Adrenal gland (tissue), 12 donors: ENCODE measurements around the gene IPCEF1. TPM values are rescaled to one million over a fixed set of nuclear protein-coding genes. Genes with fewer than 3 reads are reported as not detected.

Experiments used
- DNase-seq, 7 donors: peaks; one replicate each; pipeline ENCODE4 v3.0.0-alpha.2; 2019 to 2020
- H3K27ac ChIP-seq, 5 donors: fragments of 200-600 bp; sonication (generic) in 4 of 5; 1 replicate in 3 of 5; 2 replicates in 2 of 5; pipeline versions ENCODE4 v1.5.1 to v1.8.0; 2016 to 2020; ENCODE audit warnings: mild to moderate bottlenecking in 1 of 5
- H3K27me3 ChIP-seq: fragments of 200-600 bp; 2 replicates; pipeline ENCODE4 v1.8.0; 2021
- H3K36me3 ChIP-seq, 2 donors: fragments of 200-600 bp; replicated peaks in 1 of 2; 1 replicate in 1 of 2; 2 replicates in 1 of 2; pipeline versions ENCODE4 v1.5.1 to v1.8.0; 2018 to 2022
- H3K4me1 ChIP-seq, 2 donors: fragments of 200-600 bp; replicated peaks in 1 of 2; 1 replicate in 1 of 2; 2 replicates in 1 of 2; pipeline versions ENCODE4 v1.5.1 to v1.8.0; 2018 to 2021
- H3K4me3 ChIP-seq, 4 donors: fragments of 200-600 bp; sonication (generic) in 3 of 4; one replicate each; pipeline ENCODE4 v1.5.1; 2016 to 2018
- H3K9me3 ChIP-seq, 3 donors: fragments of 200-600 bp; sonication (generic) in 1 of 3; replicated peaks in 1 of 3; 1 replicate in 2 of 3; 2 replicates in 1 of 3; pipeline versions ENCODE4 v1.5.1 to v1.8.0; 2016 to 2021
- CTCF ChIP-seq, 6 experiments: fragments of 450-650 bp in 4 of 6; fragments of 200-600 bp in 2 of 6; sonication (generic) in 1 of 6; IDR thresholded peaks; 1 replicate in 5 of 6; 2 replicates in 1 of 6; pipeline versions ENCODE4 v1.5.1 to v1.8.0; 2016 to 2021; ENCODE audit warnings: antibody characterized with exemption in 6 of 6, mild to moderate bottlenecking in 2 of 6, moderate library complexity in 1 of 6
- POLR2A ChIP-seq, 2 donors: fragments of 450-650 bp; IDR thresholded peaks; one replicate each; pipeline ENCODE4 v1.6.1; 2017; ENCODE audit warnings: antibody characterized with exemption in 2 of 2, mild to moderate bottlenecking in 2 of 2, moderate library complexity in 1 of 2
- WGBS, 4 donors: extraction: QIAGEN DNeasy Blood & Tissue Kit in 2 of 4; methylation state at CpG; one replicate each; pipeline versions ENCODE4 v1.1.5 to v1.1.7; 2013 to 2017; 5-methylcytosine and 5-hydroxymethylcytosine counted together
- intact Hi-C, 2 donors: fragments of 100-400 bp; cut with DNase I; formaldehyde crosslinking; loops; one replicate each; pipeline versions ENCODE4 v1.14.1 to v1.15.0; 2022 to 2023
- polyA plus RNA-seq, 3 donors: library from polyadenylated mRNA; stranded (reverse); fragments of 200-250 nt in 2 of 3; fragments of 350-450 nt in 1 of 3; fragmentation: Illumina TruSeq in 1 of 3; extraction: RNeasy Lipid Tissue Mini Kit (QIAGEN cat#74804) in 1 of 3; gene quantifications; one replicate each; pipeline ENCODE4 v1.2.3, GENCODE V29; 2013 to 2014
- total RNA-seq, 9 donors: library from RNA; depleted of rRNA in 4 of 9; stranded (reverse); fragments of >200 nt in 4 of 9; fragments of 120-200 nt in 1 of 9; fragmentation: NEBNext Ultra II Directional in 1 of 9; extraction: Animal tissue kit (Norgen Biotek cat#: 25700) in 1 of 9; gene quantifications; one replicate each; pipeline versions ENCODE4 v1.1.0 to v1.2.4, GENCODE V29; 2013 to 2023
- donor health status: healthy with polysubstance abuse.
- donor health status: Bipolar disorder and iron deficiency.
- donor health status: DM: yes; HTN: yes; CAD: no.
- donor health status: DM: no; HTN: no; CAD: no.
- donor health status: DM: no; HTN: no; CAD: no.
- donor health status: DM: yes; HTN: yes; CAD: no.

Gene IPCEF1
- total and polyA plus RNA-seq, 12 donors = 0.07 to 1.2 (median 0.72) TPM; not detected in 1

- Histone ChIP-seq H3K4me3 (peak overlapping the region in 1 of 4 donors; percentile 12), H3K9me3 (no peaks in the 10 kb centered on the region), H3K27ac (peak overlapping the region in 2 of 5 donors; percentile 5 to 57), H3K27me3 (no peaks in the 10 kb centered on the region), H3K4me1 (peaks cover 17 to 25% of the 10 kb centered on the region in 2 donors), H3K36me3 (no peaks in the 10 kb centered on the region)
- TF ChIP-seq POLR2A (IDR thresholded peaks at IDR 0.05) = no peak
- TF ChIP-seq CTCF (IDR thresholded peaks at IDR 0.05) = no peak
- 41 to 55% (median 50%) methylated on average over 3 of the region's 3 CpGs for WGBS, 4 donors
- intact Hi-C loops = no loop called here
- DNase-seq = no peak
Observed at GRCh38 chr6:154298297-154298696, 58.3 kb downstream of the IPCEF1 start.

DNA sequence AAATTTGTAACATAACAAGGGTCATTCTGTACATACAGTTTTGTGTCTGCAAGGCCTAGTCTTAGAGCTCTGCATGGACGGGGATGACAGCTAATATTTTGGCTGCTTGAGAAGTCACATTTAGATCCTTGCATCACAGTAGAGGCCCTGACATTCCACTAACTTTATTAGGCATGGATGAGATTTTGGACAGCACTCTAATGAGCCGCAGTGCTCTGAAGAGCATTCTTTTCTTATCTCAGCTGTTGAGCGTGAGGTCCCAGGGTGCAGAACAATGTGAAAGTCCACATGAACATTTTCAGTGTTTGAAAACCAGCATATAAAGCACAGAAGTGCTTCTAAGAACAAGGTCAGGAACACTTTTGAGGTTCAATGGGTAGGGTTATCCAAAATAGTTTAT, 58.9 kb downstream of the IPCEF1 start:
- no peak for TF ChIP-seq POLR2A (IDR thresholded peaks at IDR 0.05)
- TF ChIP-seq CTCF (IDR thresholded peaks at IDR 0.05) = no peak
- Histone ChIP-seq H3K9me3 (no peaks in the 10 kb centered on the region), H3K4me1 (peaks cover 16 to 29% of the 10 kb centered on the region in 2 donors), H3K36me3 (no peaks in the 10 kb centered on the region), H3K27me3 (no peaks in the 10 kb centered on the region), H3K27ac (peak overlapping the region in 2 of 5 donors; percentile 5 to 56), H3K4me3 (peak overlapping the region in 1 of 4 donors; percentile 12)
- intact Hi-C loops = no loop called here
- DNase-seq = peak in 1 of 7 donors; percentile 13
- WGBS, 4 donors = 33 to 40% (median 39%) methylated on average over 3 of the region's 3 CpGs

- WGBS, 4 donors = 85 to 96% (median 89%) methylated on average over 4 of the region's 4 CpGs
- intact Hi-C loops = no loop called here
- DNase-seq = no peak
- no peak for TF ChIP-seq CTCF (IDR thresholded peaks at IDR 0.05)
- Histone ChIP-seq H3K27me3 (no peaks in the 10 kb centered on the region), H3K4me1 (peaks cover 16 to 28% of the 10 kb centered on the region in 2 donors), H3K4me3 (no peak overlapping the region), H3K9me3 (no peaks in the 10 kb centered on the region), H3K36me3 (no peaks in the 10 kb centered on the region), H3K27ac (no peak overlapping the region)
Observed at GRCh38 chr6:154297210-154297609, 59.4 kb downstream of the IPCEF1 start.

DNA sequence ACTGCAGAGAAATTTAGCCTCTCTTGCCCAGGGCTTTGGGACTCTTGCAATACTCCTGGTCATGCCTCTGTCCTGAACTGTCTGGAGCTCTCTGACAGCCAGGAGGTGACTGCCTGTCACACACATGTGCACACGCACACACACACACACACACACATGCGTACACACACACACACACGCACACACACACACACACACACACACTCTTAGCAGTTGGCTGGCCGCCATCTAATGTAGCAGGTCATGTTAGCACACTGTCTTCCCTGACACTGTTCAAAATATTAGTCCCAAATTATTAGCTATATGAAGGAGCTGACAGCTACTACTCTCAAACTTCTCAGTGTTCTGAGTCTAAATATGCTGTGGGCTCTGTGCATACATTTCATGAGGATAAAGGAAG, 60.9 kb downstream of the IPCEF1 start:
- Histone ChIP-seq H3K36me3 (no peaks in the 10 kb centered on the region), H3K4me1 (peaks cover 11 to 23% of the 10 kb centered on the region in 2 donors), H3K27me3 (no peaks in the 10 kb centered on the region), H3K4me3 (no peak overlapping the region), H3K27ac (no peak overlapping the region), H3K9me3 (no peaks in the 10 kb centered on the region)
- TF ChIP-seq POLR2A (IDR thresholded peaks at IDR 0.05) = no peak
- no peak for TF ChIP-seq CTCF (IDR thresholded peaks at IDR 0.05)
- 68 to 75% (median 73%) methylated on average over 3 to 4 of the region's 4 CpGs for WGBS, 4 donors
- intact Hi-C loops = no loop called here
- no peak for DNase-seq
